SKM-1 (cell line): ENCODE results near the gene DTD1.
A peak's percentile ranks its signal among the peaks of the same experiment; 100 is the strongest.

Source experiments
- DNase-seq: peaks from one replicate; lab custom pipeline; 2025; ENCODE audit not compliant: unreplicated experiment; lab: John Stamatoyannopoulos, UW

Gene DTD1, protein sequence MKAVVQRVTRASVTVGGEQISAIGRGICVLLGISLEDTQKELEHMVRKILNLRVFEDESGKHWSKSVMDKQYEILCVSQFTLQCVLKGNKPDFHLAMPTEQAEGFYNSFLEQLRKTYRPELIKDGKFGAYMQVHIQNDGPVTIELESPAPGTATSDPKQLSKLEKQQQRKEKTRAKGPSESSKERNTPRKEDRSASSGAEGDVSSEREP

DNA sequence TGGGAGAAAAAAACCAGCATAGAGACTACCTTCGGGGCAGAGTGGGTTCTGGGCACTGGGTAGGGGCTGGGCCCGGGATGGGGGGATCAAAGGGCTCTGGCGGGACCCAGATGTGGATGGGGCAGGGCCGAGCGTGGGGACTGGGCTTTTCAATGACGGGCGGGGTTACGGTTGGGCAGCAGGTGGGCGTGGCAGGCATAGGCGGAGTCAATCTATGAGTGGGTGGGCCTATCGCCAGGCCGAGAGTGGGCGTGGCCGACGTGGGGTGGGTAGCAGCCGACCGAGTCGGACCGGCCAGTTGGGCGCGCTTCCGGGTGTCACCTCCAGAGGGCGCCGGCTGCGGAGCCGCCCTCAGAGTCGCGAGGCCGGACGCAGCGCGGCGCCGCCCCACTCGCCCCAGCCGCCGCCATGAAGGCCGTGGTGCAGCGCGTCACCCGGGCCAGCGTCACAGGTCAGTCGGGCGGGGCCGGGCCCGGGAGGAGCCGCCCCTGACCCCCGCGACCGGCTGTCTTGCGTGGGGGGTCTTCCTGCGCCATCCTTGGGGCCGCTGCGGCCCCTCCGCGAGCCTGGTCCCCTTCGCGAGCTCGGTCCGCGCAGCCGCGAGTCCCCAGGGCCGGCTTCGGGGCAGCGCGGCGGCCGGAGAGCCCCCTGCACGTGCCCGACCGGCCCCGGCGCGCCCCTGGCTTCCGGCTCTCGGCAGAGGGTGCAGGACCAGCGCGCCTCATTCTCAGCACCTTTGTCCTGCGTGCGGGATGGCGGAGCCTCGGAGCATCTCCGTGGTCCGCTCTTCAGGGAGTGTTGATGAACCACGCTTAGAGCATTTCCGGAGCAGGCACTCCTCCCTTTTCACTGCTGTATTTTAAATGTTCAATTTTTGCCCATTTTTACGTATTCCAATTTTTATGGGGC is at the start of gene DTD1:
Gene DTD1 (plus strand): TSS at position 390 of the 909 bp plus-strand sequence. CDS start 19 bp downstream, at position 409.
- DNase-seq = peak; percentile 19

DNA sequence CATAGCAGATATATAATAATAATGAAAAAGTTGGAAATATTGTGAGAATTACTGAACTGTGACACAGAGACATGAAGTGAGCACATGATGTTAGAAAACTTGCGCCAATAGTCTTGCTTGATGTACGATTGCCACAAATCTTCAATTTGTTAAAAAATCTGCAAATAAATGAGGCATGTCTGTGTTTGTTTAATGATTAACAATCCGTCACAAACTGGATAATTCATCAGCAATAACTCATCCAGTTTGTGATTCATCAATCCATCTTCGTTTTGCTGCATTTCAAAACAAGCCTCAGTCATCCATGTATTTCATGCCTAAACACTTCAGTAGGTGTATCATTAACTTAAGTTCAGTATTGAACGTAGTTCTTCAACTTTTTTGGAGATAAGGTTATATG is 46.1 kb upstream of the DTD1 start:
- DNase-seq = no peak

DNA sequence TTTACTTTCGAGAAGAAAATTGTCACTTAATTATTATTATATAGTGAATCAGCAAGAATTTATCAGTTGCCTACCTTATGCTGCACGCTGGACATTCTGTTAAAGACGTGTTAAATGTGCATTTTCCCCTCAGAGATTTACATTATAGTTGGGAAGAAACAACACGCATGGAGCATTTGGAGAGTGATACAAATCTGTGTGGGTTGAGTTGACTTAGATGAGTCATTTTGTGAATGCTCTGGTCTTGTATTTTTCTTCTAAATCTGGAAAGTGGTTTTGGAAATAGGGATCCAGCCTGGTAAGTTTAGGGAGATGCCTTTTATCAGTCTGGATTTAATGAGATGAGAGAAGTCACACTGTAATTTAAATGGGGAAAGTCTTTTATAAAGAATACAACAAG is 44.6 kb upstream of the DTD1 start:
- no peak for DNase-seq

DNA sequence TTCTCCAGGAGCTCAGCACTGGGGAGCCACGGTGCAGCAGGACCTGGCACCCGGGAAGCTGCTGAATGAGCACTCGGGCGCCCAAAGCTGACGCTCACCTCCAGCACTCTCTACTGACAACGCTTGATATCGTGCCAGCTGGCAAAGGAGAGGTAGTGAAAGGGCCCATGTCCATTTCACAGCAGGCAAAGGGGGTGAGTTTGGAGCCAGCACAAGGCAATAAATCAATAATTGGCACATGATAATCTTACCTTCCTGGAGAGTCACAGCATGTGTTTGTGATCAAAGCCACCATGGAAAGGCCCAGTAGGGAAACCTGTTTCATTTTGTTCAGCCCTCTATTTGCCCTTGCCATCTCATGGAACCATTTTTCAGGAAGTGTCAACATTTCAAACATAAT is 43.9 kb upstream of the DTD1 start:
- DNase-seq = no peak

DNA sequence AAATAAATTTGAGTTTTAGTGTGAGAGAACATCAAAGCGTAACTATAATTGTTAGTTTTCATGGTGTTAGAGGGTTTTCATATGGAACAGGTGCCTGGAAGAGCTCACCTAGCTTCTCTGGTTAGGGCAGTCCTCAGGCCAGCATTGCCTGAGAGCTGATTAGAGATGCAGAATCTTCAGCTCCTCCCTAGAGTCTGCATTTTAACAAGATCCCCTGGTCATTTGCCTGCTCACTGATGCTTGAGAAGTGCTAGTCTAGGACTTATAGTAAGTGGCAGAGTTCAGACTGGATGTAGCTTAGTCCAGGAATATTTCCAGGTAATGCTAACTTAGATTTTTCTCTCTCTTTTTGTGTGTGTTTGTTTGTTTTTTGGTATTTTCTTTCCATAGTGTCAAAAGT is 42.3 kb upstream of the DTD1 start:
- no peak for DNase-seq

DNA sequence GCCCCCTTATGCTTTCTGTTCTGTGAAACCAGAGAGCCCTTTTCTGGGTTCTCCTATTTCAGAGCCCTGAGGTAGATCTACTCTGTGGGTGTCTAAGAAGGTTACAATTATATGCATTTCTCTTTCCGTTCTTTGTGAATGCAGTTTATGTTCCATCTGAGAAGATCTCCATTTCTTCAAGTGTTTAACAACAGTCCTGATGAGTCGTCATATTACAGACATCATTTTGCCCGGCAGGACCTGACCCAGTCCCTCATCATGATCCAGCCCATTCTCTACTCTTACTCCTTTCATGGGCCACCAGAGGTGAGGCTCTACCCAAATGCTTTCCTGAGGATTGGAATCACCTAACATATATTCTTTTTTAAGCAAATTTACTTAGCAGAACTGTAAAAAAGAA is 39.4 kb upstream of the DTD1 start:
- no peak for DNase-seq

DNA sequence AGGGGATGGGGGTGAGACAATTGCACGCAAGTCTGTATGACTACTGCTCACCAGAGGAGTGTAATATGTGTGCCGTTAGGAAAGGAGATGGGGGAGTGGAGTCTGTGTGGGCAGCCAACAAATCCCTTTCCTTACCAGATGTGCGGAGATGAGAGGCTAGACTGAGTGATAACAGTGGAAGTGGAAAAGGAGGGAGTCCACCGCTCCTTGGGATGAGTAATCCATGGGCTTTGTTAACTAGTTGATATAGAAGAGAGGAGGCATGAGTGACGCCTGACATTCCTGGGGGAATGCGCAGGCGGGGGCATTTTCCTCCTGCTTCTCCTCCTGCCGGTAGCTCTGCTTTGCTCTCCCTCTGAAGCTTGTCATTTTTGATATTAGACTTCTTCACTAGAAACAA is 34.1 kb upstream of the DTD1 start:
- no peak for DNase-seq

DNA sequence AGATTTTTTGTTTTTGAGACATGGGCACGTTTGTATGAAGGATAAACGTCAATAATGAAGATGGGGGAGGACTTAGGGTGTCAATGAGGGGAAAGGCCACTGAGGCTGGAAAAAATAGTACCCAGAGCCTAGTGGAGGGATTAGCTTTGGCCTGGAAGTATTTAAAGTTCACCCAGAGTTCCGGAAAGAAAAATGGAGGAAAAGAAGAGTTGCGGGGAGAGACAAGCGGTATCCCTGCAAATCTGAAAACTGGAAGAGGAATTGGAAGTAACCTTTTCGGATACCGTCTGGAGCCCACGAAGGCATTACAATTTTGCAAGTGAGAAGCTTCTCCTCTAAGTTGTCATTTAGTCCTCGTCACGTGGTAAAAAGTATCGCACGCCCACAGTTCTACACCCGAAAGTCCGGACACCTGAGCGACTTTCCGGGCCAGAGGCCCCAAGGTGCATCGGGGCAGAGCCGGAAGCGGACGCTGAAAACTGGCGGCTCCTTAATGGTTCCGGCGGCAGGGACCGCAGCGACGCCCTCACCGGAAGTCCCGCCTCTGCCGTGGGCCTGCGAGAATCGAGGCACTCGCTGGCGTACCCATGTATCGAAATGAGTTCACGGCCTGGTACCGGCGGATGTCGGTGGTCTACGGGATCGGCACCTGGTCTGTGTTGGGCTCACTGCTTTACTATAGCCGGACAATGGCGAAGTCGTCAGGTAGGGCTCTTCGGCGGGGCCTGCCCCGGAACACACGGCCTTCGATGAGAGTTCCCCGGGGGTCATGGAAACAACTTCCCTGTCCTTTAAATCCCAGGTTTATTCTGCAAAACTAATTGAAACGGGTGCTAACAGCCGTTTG is 20.7 kb upstream of the DTD1 start, which contains the start of gene SMIM26:
Gene SMIM26 (plus strand): TSS at position 541 of the 847 bp plus-strand sequence. CDS start 47 bp downstream, at position 588.
- DNase-seq = peak; percentile 32

DNA sequence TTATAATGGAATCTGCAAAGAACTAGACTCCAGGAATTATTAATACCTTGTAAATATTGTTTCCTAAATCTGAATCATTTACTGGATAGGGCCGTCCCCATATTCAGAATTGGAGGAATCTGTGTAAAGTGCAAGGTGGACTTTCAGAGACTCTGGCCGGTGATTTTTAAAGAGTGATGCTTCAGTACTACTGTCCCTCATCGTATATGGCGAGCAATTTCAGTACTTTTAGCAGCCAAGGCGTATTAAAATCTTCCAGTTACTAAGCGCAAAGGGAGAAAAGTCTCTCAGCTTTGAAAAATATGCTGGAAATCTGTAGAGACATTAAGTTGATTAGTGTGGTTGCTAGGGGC is 20.1 kb upstream of the DTD1 start:
- DNase-seq = no peak

DNA sequence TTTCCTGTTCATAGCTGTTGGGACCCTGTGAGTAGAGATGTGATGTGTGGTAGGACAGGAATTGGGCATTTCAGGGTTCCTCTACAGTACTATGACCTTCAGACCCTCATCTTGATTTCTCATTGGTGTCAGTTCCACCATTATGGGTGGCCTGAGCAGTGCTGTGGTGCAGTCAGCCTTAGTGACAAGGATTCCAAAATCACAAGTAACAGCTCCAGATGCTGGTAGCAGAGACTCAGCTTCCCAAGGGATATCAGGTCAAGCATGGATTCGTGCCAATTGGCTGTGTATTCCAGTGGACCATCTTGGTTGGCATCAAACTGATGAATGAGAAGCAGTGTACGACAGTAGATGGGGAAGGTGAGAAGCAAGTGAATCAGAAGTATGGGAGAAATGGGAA is 16.8 kb upstream of the DTD1 start:
- no peak for DNase-seq

DNA sequence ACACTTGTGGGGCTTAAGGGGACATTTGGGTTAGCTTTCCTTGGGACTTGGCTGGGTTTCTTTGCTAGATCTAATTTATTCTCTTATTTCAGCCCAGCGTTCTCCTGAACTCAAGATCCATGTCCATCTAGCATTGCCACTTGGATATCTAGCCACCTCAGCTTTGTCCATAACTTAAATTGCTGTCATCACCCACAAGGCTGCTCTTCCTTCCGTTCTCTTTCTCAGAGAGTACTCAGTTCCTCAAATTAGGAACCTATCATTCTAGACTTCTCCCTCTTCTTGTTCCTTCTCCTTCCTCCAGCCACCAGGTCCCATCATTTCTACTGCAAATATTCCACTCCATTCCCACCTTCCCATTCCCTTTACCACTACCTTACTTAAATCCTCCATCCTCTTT is 16.3 kb upstream of the DTD1 start:
- DNase-seq = peak; percentile 35

DNA sequence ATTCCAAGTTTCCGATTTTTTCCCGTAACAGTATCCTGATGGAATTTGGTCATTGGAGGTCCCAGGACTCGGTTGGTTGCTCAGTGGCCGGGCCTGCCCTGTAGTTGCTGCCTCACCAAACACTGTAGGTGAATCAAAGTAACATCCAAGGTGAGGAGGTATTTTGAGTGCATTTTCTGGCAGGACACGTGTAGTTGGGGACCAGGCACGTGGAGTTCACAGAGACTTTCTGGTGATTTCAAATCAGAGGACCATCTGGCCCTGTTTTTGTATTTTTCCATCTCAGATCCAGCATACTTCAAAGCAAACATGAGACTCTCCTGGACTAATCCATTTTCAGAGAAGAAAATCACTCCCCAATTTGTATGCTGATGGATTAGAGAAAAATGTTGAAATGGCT is 9.9 kb upstream of the DTD1 start:
- no peak for DNase-seq

DNA sequence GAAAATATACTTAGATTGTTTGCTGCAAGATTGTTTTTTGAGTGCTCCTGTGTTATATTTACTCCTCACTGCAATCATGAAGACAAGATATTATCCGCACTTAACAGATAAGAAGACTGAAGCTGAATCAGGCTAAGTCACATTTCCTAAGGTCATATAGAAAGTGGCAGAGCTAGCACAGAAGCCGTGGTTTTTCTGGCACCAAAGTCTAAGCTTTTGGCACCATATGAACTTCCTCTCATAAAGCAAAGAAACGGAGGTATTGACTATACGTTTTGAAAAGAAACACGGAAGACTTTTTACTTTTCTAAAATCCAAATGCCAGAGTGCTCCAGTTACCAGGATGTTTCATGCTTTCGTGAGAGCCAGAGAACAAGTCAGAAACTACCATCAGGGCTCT is 9.3 kb upstream of the DTD1 start:
- DNase-seq = no peak

DNA sequence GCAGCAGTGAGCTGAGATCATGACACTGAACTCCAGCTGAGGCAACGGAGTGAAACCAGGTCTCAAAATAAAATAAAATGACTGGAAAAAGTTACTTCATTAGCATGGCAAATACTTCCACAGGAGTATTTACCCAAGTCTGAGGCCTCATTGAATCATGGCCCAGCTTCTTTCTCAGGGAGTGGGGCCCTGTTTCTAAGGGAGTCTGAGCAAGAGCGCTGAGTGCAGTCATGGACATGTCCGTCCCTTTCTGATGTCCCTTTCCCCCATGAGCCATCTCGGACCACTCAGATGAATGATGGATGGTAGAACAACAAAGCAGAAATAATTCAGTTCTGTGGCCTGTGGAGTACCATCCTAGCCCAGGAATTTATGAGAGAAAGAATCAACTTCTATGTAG is 7.8 kb upstream of the DTD1 start:
- no peak for DNase-seq

DNA sequence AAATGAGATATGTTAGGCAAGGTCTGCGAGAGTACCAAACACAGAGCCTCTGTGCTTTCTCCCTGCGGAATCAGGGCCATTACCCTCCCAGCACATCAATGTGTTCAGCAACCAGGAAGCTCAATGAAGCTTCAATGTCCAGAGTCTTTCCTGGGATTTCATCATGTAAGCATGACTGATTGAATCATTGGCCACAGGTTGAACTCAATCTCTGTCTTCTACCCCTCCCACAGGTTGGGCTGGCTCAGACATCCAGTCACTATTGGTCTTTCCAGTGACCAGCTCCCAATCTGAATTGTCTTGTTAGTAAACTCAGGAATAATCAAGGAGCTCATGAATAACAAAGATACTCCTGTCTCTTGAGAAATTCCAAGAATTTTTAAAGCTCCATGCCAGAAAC is 2.7 kb upstream of the DTD1 start:
- no peak for DNase-seq

DNA sequence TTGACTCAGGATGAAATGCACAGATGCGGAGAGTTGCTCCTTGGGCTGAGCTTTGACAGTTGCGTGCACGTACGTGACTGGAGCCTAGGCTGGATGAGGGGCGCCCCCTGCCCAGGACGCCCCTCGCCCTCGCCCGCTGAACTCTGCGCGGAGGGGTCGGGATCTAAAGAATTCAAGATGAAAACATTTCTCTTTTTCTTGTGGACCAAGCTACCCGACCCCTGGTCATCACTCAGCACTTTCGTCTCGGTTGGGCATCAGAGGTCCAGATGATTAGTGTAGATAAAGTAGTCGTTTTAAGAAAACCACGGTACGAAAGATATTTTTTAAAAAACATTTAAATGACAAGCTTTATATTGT is 700 bp downstream of the DTD1 start:
- no peak for DNase-seq

DNA sequence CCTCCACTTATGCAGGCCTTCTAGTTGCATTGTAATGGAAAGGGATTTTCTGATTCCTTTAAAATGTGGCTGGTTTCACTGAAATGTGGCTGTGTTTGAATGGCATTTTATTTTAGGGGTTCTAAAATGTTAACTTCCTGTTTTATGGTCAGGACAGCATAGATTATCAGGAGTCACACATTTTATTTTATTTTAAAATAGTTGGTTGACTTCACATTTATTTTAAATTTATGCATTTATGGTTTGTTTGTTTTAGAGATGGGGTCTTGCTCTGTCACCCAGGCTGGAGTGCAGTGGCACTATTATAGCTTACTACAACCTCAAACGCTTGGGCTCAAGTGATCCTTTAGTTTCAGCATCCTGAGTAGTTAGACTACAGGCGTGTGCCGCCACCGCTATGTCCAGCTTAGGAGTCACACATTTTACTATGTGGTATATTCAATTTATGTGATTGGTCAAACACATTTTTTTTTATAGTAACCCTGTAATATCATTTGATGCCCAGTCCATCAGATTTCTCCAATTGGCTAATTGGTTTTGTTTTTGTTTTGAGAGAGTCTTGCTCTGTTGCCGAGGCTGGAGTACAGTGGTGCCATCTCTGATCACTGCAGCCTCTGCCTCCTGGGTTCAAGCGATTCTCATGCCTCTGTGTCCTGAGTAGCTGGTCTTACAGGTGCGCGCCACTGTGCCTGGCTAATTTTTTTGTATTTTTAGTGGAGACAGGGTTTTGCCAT is 2.3 kb downstream of the DTD1 start:
- DNase-seq = no peak

DNA sequence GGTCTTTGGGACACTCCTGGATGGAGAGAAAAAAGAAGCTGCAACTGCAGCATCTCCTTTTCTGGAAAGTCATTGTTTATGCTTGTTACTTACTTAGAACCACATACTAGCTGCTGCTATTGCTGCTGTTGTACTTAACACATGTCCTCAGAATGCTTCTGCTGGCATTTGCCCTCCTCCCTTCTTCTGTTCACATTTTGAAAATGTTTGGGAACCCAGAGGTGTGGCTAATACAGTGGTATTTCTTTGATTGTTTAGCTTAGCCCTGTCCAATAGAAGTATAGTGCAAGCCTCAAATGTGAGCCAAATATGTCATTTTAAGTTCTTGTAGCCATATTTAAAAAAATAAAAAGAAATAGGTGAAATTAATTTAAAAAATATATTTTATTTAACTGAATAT is 8.4 kb downstream of the DTD1 start:
- DNase-seq = no peak

DNA sequence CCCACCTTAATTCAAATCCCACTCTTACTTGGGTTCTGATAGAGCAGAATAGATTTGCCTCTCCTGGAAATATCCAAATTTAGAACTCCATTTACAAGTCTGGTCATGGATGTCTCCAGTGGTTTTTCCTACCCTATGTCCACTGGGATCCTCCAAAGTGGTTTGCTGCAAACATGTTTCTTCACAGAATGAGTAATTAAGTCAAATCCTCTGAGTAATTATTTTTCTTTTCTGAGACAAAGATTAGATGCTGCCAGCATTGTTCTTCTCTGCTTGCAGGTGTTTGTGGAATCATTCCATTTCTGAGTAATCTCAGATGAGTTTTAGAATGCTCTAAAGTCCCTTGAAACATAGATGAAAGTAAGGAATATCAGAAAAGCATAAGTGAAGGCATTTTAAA is 21.9 kb downstream of the DTD1 start:
- no peak for DNase-seq

DNA sequence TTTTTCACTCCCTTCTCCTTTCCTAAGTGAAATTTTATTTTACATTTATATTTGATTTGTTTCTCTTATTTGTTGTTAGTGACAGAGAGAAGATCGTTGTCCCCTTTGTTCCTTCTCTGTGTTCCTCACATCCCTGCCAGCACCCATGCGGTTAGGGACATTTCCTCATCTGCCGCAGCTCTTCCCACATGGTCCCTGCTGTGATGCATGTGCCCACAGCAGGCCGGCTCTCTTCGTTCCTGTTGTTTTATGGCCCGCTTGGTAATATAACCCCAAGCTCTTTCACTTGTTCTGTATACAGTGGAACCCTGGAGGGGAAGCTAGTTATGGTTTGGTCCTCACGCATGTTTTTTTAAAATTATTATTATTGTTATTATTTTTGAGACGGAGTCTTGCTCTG is 23.6 kb downstream of the DTD1 start:
- no peak for DNase-seq

DNA sequence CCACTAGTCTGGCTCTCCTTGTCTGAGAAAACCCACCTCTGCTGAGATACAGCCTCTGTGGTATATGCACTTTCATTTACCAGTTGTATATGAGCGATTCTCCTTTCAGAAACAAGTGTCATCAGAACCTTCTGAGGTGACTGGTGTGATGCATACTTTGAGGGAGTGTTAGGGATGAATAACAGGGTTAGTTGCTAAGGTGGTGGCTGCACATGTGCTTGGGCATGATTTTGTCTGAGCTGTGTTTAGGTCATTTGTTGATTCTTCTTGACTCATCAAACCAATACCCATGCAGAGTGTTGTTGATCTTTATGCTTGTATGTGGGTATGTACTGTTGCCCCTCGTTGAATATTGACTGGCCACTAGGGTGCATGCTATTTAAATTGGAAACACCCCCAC is 25.7 kb downstream of the DTD1 start:
- no peak for DNase-seq
